Hepatocyte (in vitro differentiated cells): ENCODE results near the gene TPSB2. TPM values are rescaled to one million over a fixed set of nuclear protein-coding genes. Genes with fewer than 3 reads are reported as not detected.

ENCODE experiments used
- DNase-seq: peaks from one replicate; pipeline ENCODE4 v3.0.0-alpha.2; 2016; ENCODE audit warnings: low spot score
- H2AFZ ChIP-seq: fragments of 200-600 bp; sonication (generic); 2 replicates; pipeline ENCODE4 v1.6.0; 2016; ENCODE audit warnings: antibody characterized with exemption, mild to moderate bottlenecking
- H3K27ac ChIP-seq: fragments of 200-600 bp; sonication (generic); 2 replicates; pipeline ENCODE4 v1.5.1; 2016; ENCODE audit warnings: mild to moderate bottlenecking
- H3K27me3 ChIP-seq: fragments of 200-600 bp; sonication (generic); 2 replicates; pipeline ENCODE4 v1.6.1; 2016
- H3K36me3 ChIP-seq: fragments of 200-600 bp; sonication (generic); replicated peaks from 2 replicates; pipeline ENCODE4 v1.5.1; 2016; ENCODE audit warnings: low read depth; ENCODE audit not compliant: insufficient read depth
- H3K4me1 ChIP-seq: fragments of 200-600 bp; sonication (generic); 2 replicates; pipeline ENCODE4 v1.5.1; 2016; ENCODE audit warnings: mild to moderate bottlenecking, moderate library complexity; ENCODE audit not compliant: insufficient read depth
- H3K4me2 ChIP-seq: fragments of 200-600 bp; sonication (generic); 2 replicates; pipeline ENCODE4 v1.6.0; 2016
- H3K4me3 ChIP-seq: fragments of 200-600 bp; sonication (generic); 2 replicates; pipeline ENCODE4 v1.5.1; 2016; ENCODE audit warnings: mild to moderate bottlenecking
- H3K79me2 ChIP-seq: fragments of 200-600 bp; sonication (generic); 2 replicates; pipeline ENCODE4 v1.6.0; 2017; ENCODE audit warnings: mild to moderate bottlenecking
- H3K9me2 ChIP-seq: fragments of 200-600 bp; sonication (generic); replicated peaks from 2 replicates; pipeline ENCODE4 v1.6.0; 2017; ENCODE audit warnings: mild to moderate bottlenecking; ENCODE audit not compliant: insufficient read depth
- H3K9me3 ChIP-seq: fragments of 200-600 bp; sonication (generic); 2 replicates; pipeline ENCODE4 v1.5.1; 2016; ENCODE audit warnings: low read depth, mild to moderate bottlenecking
- H4K20me1 ChIP-seq: fragments of 200-600 bp; sonication (generic); 2 replicates; pipeline ENCODE4 v1.6.0; 2016; ENCODE audit warnings: mild to moderate bottlenecking; ENCODE audit not compliant: insufficient read depth, poor library complexity, severe bottlenecking
- CTCF ChIP-seq: fragments of 200-600 bp; sonication (generic); IDR thresholded peaks from 2 replicates; pipeline ENCODE4 v1.5.1; 2016; ENCODE audit warnings: antibody characterized with exemption, mild to moderate bottlenecking; ENCODE audit not compliant: poor library complexity
- EZH2 ChIP-seq: fragments of 200-600 bp; sonication (generic); IDR thresholded peaks from 2 replicates; pipeline ENCODE4 v1.6.1; 2016; ENCODE audit warnings: antibody characterized with exemption, mild to moderate bottlenecking, borderline replicate concordance
- EZH2phosphoT487 ChIP-seq: fragments of 200-600 bp; sonication (generic); IDR thresholded peaks from one replicate; pipeline ENCODE4 v1.6.1; 2018; ENCODE audit warnings: antibody characterized with exemption, mild to moderate bottlenecking, low read depth, moderate library complexity; ENCODE audit not compliant: unreplicated experiment, severe bottlenecking
- WGBS: methylation state at CpG from one replicate; pipeline ENCODE4 v1.1.6; 2016; ENCODE audit warnings: low lambda C conversion rate; ENCODE audit errors: missing lambda C conversion rate; 5-methylcytosine and 5-hydroxymethylcytosine counted together
- polyA plus RNA-seq: library from polyadenylated mRNA; unstranded; fragments of >200 nt; fragmentation: Nextera tagmentation; extraction: Ambion mirVana; gene quantifications from 2 replicates; pipeline ENCODE4 v1.2.1, GENCODE V29; 2016
- total RNA-seq: library from RNA; depleted of rRNA; stranded (reverse); fragments of >200 nt; gene quantifications from 2 replicates; pipeline ENCODE4 v1.2.3, GENCODE V29; 2014

The TPSB2 gene
- total and polyA plus RNA-seq, 2 experiments from 2014 or later = not detected

GRCh38 chr16:1197237-1197866 lies 32.6 kb downstream of the TPSB2 start:
- Histone ChIP-seq H3K4me1 (no peaks in the 10 kb centered on the region), H3K27me3 (no peaks in the 10 kb centered on the region), H3K9me2 (no peaks in the 10 kb centered on the region), H3K4me2 (no peak overlapping the region), H3K4me3 (no peak overlapping the region), H3K36me3 (no peaks in the 10 kb centered on the region), H3K9me3 (no peaks in the 10 kb centered on the region), H4K20me1 (peaks cover 2% of the 10 kb centered on the region), H3K27ac (no peak overlapping the region), H3K79me2 (no peaks in the 10 kb centered on the region), H2AFZ (no peak overlapping the region)
- 79% methylated on average over 19 of the region's 19 CpGs for WGBS
- TF ChIP-seq EZH2 = no peak
- TF ChIP-seq EZH2phosphoT487 = no peak
- TF ChIP-seq CTCF = no peak
- no peak for DNase-seq

GRCh38 chr16:1196494-1196893 lies 33.5 kb downstream of the TPSB2 start:
- DNase-seq = no peak
- H3K4me3 ChIP-seq = no peak overlapping the region
- no peaks in the 10 kb centered on the region for H3K4me1 ChIP-seq
- TF ChIP-seq EZH2 = no peak
- TF ChIP-seq CTCF = no peak
- TF ChIP-seq EZH2phosphoT487 = no peak
- H3K79me2 ChIP-seq = no peaks in the 10 kb centered on the region
- H3K9me3 ChIP-seq = no peaks in the 10 kb centered on the region
- no peak overlapping the region for H3K4me2 ChIP-seq
- H4K20me1 ChIP-seq = peaks cover 3% of the 10 kb centered on the region
- 87% methylated on average over 10 of the region's 11 CpGs for WGBS
- no peaks in the 10 kb centered on the region for H3K36me3 ChIP-seq
- no peaks in the 10 kb centered on the region for H3K9me2 ChIP-seq
- H3K27ac ChIP-seq = no peak overlapping the region
- no peak overlapping the region for H2AFZ ChIP-seq
- no peaks in the 10 kb centered on the region for H3K27me3 ChIP-seq

GRCh38 chr16:1195393-1195666 lies 34.7 kb downstream of the TPSB2 start:
- no peak overlapping the region for H3K27ac ChIP-seq
- H3K9me3 ChIP-seq = no peaks in the 10 kb centered on the region
- H3K4me3 ChIP-seq = no peak overlapping the region
- no peaks in the 10 kb centered on the region for H3K9me2 ChIP-seq
- peaks cover 3% of the 10 kb centered on the region for H4K20me1 ChIP-seq
- 94% methylated on average over 6 of the region's 14 CpGs for WGBS
- no peaks in the 10 kb centered on the region for H3K27me3 ChIP-seq
- H3K36me3 ChIP-seq = no peaks in the 10 kb centered on the region
- no peak overlapping the region for H3K4me2 ChIP-seq
- H3K79me2 ChIP-seq = no peaks in the 10 kb centered on the region
- no peak for DNase-seq
- no peaks in the 10 kb centered on the region for H3K4me1 ChIP-seq
- TF ChIP-seq EZH2 = no peak
- no peak for TF ChIP-seq EZH2phosphoT487
- TF ChIP-seq CTCF = no peak
- no peak overlapping the region for H2AFZ ChIP-seq
